NCI-H446 treated with DMSO at 0.1 percent for 48 hours (cell line): ENCODE data around the gene FITM1.
"Not testable (repeated sequence)": the region's sequence is repeated elsewhere in the genome, so short reads cannot be mapped to it uniquely, and the experiment has no call there.

Experiments used
- DNase-seq: peaks from one replicate; lab custom pipeline; 2025; lab: John Stamatoyannopoulos, UW

FITM1 gene

DNA sequence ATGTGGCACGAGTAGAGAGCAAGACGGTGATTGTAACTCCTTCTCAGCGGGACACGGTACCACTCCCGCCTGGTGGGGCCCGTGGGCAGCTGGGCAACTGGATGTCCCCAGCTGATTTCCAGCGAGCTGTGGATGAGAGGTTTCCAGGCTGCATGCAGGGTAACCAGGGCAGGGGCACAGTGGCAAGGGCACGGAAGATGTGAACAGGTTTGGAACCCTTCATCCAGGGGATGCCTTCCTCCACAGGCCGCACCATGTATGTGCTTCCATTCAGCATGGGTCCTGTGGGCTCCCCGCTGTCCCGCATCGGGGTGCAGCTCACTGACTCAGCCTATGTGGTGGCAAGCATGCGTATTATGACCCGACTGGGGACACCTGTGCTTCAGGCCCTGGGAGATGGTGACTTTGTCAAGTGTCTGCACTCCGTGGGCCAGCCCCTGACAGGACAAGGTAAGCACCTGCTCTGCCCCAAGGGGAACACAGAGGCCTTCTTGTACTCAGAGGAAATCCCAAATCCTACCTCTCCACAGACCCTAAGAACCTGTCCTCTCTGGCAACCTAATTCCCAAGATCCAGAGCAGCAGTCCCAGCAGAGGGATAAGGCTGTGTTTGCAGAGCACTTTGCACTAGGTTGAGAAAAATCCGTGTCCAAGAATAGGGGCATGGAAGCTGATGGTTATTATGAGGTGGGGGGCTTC, 32.1 kb upstream of the FITM1 start:
- no peak for DNase-seq

DNA sequence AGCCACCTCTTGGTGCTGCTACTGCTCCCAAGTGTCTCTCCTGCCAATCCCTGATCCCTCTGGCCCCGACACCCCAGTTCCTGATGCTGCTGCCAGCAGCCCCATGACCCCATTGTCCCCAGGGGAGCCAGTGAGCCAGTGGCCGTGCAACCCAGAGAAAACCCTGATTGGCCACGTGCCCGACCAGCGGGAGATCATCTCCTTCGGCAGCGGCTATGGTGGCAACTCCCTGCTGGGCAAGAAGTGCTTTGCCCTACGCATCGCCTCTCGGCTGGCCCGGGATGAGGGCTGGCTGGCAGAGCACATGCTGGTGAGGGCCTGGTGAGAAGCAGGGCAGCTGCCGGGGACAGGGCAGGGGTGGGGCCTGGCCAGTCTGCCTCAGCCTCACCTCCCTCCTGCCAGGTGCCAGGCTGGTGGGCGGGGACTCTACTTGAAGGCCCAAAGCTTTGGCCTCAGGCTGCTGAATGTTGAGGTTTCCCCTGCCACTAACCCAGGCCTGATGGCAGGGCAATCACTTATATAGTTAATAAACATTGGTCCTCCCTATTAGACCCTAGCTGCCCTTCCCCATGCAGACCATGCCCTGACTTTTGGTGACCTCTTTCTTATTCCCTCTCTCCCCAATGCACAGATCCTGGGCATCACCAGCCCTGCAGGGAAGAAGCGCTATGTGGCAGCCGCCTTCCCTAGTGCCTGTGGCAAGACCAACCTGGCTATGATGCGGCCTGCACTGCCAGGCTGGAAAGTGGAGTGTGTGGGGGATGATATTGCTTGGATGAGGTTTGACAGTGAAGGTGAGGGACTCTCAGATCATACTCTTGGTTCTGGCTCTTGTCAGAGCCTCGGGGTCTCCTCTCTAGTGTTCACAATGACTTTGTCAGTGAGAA, 31.3 kb upstream of the FITM1 start:
- no peak for DNase-seq

DNA sequence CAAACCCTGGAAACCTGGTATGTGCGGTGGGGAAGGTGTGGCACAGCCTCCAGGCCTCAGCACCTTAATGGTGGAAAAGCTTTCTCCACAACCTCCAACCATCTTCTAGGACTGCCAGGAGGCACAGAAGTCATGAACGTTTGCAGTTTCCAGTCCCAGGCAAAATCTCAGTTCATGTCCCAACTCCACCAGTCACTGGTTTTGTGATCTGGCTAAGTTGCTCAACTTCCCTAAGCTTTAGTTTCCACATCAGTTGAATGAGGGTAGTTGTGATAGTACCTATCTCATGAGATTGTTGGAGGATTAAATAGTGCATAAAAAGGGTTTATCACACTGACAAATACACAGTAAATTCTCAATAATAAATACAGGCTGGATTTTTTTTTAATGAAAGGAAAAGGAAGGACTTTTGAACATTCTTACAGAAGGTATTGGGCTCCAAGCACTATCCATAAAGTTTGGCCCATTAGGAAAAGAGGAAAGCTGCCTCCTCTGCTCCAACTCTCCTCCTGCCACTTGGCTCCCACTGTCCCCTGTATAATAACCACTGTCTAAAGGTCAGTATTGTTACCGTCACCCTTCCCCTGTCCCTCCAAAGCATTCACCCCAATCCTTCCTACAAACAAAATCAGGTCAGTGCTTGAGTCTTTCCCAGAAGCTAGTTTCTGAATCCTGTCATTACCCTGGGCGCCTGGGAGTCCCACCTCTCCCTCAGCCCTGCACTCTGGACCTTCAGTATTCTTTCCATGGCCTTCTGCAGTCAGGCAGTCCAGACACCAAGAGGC, 30.1 kb upstream of the FITM1 start:
- DNase-seq: no peak

DNA sequence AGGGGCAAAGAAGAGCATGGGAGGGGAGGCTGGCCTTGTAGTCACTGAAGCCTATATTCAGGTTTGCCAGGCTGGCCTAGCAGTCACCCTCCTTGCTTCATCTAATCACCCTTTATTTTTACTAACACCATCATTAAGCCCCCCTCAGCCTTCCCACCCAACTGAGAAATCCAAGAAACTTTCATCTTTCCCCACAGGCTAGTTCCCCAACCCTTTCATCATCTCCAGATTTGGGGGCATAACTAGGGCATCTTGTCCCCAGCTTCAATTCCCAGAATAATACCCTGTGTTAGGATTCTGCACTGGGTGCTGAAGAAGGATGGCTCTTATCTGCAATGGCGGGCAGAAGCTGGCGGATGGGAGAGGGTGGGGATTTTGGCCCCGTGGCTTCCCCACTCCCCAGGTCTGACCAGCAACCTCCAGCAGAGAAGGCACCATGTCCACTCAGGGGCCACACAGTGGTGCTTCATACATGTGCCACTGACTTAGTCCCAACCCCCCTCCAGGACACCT, 29.4 kb upstream of the FITM1 start:
- no peak for DNase-seq

DNA sequence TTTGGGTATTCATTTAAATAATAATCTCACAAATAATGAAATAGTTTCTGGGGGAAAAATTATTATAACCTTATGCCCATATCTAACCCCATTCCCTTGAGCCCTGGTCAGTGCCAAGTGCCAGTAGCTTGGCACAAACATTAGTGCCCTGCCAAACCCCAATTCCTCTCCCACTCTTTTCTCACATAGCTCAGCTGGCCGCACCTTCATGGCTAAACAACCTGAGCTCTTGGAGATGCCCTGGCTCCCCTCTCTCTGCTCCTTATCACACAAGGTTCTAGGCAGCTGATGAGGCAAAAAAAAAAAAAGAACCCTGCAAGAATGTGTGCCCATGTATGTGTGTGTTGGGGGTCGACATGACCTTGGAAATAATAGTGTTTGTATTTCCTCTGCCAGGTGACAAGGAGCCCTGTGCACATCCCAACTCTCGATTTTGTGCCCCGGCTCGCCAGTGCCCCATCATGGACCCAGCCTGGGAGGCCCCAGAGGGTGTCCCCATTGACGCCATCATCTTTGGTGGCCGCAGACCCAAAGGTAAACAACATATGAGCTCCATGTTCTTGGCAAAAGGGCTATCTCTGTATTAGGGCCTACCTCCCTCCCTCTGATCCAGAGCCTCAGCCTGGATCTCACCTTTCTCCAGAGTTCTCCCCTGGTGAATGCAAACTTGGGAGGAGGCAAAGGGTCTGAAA, 28.0 kb upstream of the FITM1 start:
- DNase-seq: no peak

DNA sequence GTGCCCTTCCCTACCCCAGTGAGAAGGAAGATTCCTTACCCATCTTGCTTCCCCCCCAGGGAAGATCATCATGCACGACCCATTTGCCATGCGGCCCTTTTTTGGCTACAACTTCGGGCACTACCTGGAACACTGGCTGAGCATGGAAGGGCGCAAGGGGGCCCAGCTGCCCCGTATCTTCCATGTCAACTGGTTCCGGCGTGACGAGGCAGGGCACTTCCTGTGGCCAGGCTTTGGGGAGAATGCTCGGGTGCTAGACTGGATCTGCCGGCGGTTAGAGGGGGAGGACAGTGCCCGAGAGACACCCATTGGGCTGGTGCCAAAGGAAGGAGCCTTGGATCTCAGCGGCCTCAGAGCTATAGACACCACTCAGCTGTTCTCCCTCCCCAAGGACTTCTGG, 27.0 kb upstream of the FITM1 start:
- DNase-seq: no peak

DNA sequence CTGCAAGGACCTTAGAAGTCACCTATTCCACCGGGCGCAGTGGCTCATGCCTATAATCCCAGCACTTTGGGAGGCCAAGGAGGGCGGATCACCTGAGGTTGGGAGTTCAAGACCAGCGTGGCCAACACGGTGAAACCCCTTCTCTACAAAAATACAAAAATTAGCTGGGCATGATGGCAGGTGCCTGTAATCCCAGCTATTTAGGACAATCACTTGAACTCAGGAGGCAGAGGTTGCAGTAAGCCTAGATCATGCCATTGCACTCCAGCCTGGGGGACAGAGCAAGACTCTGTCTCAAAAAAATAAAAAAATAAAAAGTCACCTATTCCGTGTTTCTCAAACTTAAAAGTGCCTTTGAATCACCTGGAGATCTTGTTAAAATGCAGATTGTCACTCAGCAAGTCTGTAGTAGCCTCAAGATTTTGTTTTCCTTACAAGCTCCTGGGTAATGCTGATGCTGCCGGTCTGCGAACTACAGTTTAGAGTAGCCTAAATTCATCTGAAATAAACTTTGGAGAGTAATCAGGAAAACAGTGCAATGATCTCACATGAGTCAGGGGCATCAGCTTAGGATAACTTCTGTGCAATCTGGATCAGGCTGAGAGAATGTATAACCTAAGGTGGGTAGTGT, 24.7 kb upstream of the FITM1 start:
- DNase-seq: not testable (repeated sequence)

DNA sequence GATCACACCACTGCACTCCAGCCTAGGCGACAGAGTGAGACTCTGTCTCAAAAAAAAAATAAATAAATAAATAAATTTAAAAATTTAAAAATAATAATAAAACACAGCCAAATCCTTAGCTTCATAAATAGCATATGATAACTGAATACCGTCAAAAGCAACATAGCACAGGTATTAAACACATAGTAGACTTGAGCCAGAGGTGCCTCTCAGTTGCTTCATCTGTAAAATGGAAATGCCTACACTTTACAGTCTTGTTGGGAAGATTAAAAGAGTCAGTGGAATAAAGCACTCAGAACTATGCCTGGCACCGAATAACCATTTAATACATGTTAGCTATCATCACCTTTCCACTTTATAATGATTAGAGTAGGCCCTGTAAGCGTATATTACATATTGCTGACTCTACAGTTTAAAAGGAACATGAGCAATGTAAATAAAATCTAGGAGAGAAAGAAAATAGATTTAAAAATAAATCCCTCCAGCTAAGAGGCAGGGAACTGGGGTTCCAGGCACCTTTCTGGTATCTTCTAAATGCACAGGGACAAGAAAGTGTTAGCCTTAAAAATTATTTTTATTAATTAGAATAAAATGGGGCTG, 23.7 kb upstream of the FITM1 start:
- DNase-seq: no peak

DNA sequence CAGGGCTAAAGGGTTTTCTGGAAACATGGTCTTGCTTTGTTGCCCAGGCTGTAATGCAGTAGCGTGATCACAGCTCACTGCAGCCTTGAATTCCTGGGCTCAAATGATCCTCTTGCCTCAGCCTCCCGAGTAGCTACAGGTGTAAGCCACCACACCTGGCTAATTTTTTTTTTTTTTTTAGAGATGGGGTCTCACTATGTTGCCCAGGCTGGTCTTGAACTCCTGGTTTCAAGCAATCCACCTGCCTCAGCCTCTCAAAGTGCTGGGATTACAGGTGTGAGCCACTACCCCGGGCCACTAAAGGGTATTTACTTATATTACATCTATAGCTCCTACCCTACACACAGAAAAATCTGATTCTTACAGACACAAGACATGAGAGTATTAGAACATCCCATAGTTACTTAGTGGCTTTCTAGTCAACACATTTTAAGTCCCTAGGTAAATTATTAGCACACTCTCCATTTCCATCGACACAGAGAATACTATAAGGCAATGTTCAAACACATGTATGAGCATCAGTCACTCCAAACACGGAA, 22.1 kb upstream of the FITM1 start:
- no peak for DNase-seq

DNA sequence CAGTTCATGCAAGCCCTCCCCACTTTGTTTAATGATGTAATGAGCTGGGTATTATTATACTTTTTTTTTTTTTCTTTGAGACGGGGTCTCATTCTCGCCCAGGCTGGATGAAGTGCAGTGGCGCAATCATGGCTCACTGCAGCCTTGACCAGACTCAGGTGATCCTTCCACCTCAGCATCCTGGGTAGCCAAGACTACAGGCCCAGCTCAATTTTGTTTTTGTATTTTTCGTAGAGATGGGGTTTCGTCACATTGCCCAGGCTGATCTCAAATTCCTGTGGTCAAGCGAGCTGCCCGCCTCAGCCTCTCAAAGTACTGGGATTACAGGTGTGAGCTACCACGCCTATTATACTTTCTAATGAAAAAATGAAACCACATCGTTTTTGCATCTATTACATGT, 20.4 kb upstream of the FITM1 start:
- DNase-seq: no peak

DNA sequence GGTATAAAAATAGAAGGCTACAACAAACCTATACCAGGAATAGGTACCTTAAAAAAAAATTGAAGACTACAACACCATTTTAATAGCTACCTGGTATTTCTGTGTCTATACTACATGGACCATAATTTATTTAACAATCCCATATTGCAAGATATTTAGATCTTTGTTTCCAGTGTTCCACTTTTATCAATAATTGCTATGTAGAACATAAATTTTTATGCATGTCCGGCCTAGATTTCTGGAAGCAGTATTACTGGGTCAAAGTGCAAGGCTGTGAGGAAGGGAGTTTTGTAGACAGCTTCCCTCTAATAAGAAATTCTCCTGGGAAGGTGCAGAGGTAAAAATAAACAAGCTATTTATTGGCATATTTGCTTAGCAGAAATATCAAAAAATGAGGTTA, 19.9 kb upstream of the FITM1 start:
- DNase-seq: no peak

DNA sequence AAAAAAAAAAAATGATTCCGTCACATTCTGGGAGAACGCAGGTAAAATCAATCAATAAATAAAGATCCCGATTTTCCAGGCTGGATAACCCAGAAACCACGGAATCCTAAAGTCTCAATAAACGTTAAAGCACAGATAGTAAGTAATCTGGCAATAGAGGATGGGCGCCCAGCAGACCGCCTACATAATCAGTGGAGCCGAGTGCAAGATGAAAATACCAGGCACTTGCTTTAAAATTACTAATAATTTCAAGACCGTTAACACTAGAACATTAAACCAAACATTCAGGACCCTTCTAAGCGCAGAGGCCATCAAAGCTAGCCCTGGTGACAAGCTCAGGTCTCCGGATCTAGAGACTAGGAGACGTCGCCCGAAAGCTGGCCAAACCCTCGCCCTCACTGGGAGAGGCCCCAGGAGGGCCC, 17.1 kb upstream of the FITM1 start:
- no peak for DNase-seq

DNA sequence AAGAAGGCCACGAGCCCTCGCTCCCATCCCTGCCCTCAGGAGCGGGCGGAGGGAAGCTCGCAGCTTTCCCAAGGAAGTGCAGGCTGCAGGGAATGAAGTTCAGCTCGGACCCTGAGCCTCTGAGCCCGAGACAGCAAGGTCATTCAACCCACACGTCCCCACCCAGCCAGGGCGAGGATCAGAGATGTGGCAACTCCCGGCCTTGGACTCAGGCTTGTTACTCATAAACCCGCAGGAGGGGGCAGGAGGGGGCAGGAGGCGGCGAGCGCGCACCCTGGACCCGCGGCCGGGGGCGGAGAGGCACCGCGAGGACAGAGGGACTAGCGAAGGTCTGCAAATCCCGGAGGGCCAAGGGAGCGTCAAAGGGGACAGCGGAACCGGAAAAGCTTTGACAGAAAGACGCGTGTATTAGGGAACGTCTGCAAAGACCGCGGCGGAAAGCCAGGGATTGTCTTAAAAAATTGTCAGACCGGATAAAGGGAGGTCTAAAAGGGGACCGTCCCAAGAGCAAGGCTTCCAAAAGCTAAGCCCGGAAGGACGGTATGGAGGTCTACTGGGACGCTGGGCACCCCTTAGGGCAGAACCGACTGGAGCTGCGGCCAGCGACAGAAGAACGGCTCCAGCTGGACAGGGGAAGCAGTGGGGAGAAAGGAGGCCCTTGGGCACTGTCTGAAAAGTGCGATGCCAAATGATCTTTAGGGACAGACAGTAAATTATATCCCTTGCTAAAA, 16.5 kb upstream of the FITM1 start:
- peak; percentile 92 for DNase-seq

DNA sequence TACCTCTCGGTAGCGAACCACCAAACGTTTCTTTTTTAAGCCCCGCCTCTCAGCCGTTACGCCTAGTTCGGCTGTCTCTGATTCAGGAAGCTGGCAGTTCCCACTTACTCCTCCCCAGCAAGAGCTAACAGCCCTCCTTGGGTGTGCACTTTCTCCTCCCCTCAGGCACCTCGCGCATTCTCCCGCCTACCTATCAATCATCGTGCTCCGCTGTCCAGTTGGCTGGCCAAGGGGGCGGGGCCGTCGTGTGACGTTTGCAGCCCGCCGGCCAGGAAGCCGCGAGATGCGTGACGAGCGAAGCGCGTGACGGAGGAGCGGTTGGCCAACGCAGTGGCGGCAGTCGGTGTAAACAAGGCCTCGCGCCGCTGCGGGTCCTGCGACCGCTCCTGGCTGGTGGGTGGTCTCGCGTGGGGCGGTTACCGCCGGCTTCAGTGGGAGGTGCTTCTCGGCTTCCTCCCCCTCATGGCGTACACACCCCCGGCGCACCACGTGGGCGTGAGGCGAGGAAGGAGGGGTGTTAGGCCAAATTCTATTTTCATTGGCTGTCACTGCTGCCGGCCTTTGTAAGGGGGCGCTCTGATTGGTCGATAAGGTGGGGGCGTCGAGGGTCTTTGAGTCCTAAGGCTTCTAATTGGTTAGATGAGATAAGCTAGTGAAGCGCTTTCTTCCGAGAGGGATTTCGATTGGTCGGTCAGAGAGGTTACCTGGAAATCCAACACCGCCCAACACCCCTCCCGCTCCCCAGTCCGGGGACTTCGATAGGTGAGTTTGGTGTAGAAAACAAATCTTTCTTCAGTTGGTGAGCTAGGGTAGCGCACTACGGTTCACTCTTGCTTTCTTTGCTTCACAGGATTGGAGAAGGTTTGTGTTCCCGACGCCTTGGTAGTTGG, 15.7 kb upstream of the FITM1 start, which contains the start of the genes DCAF11 and NRL:
DCAF11 (plus strand) TSS at position 246 of the 890 bp plus-strand sequence. CDS start 818 bp downstream, outside the sequence.
NRL (minus strand) TSS at position 418 of the 890 bp plus-strand sequence. CDS start 32,101 bp downstream, outside the sequence.
- peak; percentile 100 for DNase-seq

DNA sequence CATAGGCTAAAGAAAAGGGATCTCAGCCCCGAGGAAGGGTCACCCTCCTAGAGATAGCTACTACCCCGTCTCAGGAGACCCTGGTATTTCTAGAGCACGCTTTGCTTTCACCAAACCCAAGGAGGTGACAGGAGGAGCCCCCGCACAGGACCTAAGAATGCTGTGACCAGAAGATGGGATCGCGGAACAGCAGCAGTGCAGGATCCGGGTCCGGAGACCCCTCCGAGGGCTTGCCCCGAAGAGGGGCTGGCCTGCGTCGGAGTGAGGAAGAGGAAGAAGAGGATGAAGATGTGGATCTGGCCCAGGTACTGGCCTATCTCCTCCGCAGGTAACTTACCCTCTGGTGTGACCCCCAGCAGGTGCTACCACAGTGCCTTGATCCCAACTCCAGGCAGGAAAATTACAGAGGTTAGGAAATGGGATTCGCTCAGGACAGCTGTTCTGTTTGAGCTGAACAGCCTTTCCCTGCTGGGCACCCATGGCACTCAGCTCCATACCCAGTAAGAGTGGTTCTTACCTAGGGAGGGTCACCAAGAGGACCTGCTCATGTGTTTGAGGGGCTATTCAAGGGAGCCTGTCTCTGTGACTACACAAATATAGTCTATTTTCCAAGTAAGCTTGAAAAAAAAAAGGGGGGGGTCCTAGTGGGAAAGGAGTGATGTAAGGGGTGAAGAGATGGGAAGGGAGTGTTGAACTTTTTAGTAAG, 14.9 kb upstream of the FITM1 start:
- DNase-seq: no peak

DNA sequence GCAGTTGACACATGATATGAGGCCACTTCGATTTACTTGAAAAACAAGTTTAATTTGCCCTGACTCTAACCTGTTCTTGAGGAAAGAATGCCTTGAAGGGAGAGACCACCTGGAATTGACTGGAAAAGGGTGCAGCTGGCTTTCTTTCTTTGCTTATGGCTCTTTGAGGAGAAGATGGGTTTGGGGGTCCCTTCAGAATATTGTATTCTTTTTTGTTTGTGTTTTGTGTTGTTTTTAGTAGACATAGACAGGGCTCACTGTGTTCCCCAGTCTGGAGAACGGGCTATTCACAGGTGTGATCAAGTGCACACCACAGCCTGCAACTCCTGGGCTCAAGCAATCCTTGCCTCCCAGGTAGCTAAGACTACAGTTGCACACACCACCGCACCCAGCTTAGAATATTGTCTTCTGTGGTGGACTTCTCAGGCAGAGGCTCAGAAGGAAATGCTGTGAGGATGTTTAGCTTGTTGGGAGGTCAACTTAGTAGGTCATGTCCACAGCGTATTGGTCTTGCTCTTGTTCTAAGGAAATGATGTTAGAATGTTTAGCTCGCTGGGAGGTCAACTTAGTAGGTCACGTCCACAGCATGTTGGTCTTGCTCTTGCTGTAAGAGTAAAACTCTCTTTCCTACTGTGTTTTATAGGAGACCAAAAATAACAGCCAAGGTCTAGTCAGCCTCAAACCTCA, 14.2 kb upstream of the FITM1 start:
- DNase-seq: no peak

DNA sequence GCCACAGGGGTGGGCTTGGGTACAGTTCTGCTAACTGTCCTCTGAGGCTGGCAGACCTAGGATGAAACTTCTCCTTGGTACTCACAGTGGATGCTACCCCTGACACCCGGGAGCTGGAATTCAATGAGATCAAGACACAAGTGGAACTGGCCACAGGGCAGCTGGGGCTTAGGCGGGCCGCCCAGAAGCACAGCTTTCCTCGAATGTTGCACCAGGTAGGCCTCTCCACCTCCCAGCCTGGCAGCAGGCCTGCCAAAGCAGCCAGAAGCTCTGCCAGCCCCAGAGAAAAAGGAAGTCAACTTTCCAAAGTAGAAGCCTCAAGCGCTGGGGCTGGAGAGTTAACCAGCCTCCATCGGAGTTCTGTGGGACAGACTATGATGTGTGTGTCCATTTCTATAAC, 13.3 kb upstream of the FITM1 start:
- DNase-seq: no peak
